ENCODE data around the gene EMC9.

EMC9 gene

DNA sequence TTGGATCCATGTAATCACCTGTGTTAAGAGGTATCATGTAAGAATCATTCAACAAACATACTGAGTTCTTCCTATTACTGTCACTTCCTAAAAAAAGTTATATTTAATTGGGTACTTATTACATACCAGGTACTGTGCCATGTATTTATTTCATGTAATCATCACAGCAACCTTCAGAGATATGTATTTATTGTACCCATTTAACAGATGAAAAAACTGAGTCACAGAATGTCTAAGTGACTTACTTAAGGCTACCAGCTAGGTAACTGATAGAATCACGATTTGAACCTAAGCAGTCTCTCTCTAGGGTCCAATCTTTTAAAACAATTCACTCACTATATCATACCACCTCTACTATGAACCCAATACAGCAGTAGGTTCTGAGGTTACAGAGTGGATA lies 3.1 kb upstream of the EMC9 start:
- no peak overlapping the region for H3K4me3 ChIP-seq (ENCODE audit: low read length, poor library complexity, severe bottlenecking)
- H2AFZ ChIP-seq (ENCODE audit: low read length), result no peak overlapping the region
- H3K9ac ChIP-seq (ENCODE audit: low read depth, low read length, poor library complexity, severe bottlenecking), result no peak overlapping the region
- H3K9me3 ChIP-seq (ENCODE audit: insufficient read depth, low read depth, low read length), result no peaks in the 10 kb centered on the region
- H3K27me3 ChIP-seq (ENCODE audit: insufficient read depth, low read length, poor library complexity, severe bottlenecking), result no peaks in the 10 kb centered on the region
- H3K79me2 ChIP-seq (ENCODE audit: insufficient read depth, low read length), result peaks cover 73% of the 10 kb centered on the region
- peaks cover 29% of the 10 kb centered on the region for H4K20me1 ChIP-seq (ENCODE audit: insufficient read depth, low read length, poor library complexity, severe bottlenecking)
- peaks cover 3% of the 10 kb centered on the region; the same call in 1 of the 2 replicates for H3K36me3 ChIP-seq (ENCODE audit: insufficient read depth, low read length)
- H3K4me2 ChIP-seq (ENCODE audit: low read depth, low read length, poor library complexity, severe bottlenecking), result peak overlapping the region; percentile 100
- 0 out of 2 replicates have a peak, but pooled peaks cover 2% of the 10 kb centered on the region for H3F3A ChIP-seq (ENCODE audit: low read depth)
- H3K4me1 ChIP-seq (ENCODE audit: insufficient read depth, low read length, poor library complexity, severe bottlenecking), result peaks cover 40% of the 10 kb centered on the region
- TF ChIP-seq, protein P1, sequence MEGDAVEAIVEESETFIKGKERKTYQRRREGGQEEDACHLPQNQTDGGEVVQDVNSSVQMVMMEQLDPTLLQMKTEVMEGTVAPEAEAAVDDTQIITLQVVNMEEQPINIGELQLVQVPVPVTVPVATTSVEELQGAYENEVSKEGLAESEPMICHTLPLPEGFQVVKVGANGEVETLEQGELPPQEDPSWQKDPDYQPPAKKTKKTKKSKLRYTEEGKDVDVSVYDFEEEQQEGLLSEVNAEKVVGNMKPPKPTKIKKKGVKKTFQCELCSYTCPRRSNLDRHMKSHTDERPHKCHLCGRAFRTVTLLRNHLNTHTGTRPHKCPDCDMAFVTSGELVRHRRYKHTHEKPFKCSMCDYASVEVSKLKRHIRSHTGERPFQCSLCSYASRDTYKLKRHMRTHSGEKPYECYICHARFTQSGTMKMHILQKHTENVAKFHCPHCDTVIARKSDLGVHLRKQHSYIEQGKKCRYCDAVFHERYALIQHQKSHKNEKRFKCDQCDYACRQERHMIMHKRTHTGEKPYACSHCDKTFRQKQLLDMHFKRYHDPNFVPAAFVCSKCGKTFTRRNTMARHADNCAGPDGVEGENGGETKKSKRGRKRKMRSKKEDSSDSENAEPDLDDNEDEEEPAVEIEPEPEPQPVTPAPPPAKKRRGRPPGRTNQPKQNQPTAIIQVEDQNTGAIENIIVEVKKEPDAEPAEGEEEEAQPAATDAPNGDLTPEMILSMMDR (conservative IDR thresholded peaks at IDR 0.05; ENCODE audit: low read length), result no peak
- no peak for TF ChIP-seq EZH2phosphoT487 (IDR thresholded peaks at IDR 0.05; ENCODE audit: borderline replicate concordance)
- H3K9me2 ChIP-seq (replicated peaks; ENCODE audit: low read depth, low read length), result no peaks in the 10 kb centered on the region

GRCh38 chr14:24143511-24143910 lies 2.1 kb upstream of the EMC9 start:
- Histone ChIP-seq H3K36me3 (ENCODE audit: insufficient read depth, low read length) (peaks cover 10% of the 10 kb centered on the region), H3K9ac (ENCODE audit: low read depth, low read length, poor library complexity, severe bottlenecking) (no peak overlapping the region), H3K4me2 (ENCODE audit: low read depth, low read length, poor library complexity, severe bottlenecking) (peak overlapping the region; percentile 100), H4K20me1 (ENCODE audit: insufficient read depth, low read length, poor library complexity, severe bottlenecking) (peaks cover 34% of the 10 kb centered on the region), H3K79me2 (ENCODE audit: insufficient read depth, low read length) (peaks cover 73% of the 10 kb centered on the region), H3K4me1 (ENCODE audit: insufficient read depth, low read length, poor library complexity, severe bottlenecking) (peaks cover 40% of the 10 kb centered on the region), H2AFZ (ENCODE audit: low read length) (no peak overlapping the region), H3K9me3 (ENCODE audit: insufficient read depth, low read depth, low read length) (no peaks in the 10 kb centered on the region), H3K27me3 (ENCODE audit: insufficient read depth, low read length, poor library complexity, severe bottlenecking) (no peaks in the 10 kb centered on the region), H3F3A (ENCODE audit: low read depth) (0 out of 2 replicates have a peak, but pooled peaks cover 2% of the 10 kb centered on the region), H3K9me2 (replicated peaks; ENCODE audit: low read depth, low read length) (no peaks in the 10 kb centered on the region), H3K4me3 (ENCODE audit: low read length, poor library complexity, severe bottlenecking) (no peak overlapping the region)
- TF ChIP-seq, protein P1 (conservative IDR thresholded peaks at IDR 0.05; ENCODE audit: low read length), result no peak
- TF ChIP-seq EZH2phosphoT487 (IDR thresholded peaks at IDR 0.05; ENCODE audit: borderline replicate concordance), result no peak

DNA sequence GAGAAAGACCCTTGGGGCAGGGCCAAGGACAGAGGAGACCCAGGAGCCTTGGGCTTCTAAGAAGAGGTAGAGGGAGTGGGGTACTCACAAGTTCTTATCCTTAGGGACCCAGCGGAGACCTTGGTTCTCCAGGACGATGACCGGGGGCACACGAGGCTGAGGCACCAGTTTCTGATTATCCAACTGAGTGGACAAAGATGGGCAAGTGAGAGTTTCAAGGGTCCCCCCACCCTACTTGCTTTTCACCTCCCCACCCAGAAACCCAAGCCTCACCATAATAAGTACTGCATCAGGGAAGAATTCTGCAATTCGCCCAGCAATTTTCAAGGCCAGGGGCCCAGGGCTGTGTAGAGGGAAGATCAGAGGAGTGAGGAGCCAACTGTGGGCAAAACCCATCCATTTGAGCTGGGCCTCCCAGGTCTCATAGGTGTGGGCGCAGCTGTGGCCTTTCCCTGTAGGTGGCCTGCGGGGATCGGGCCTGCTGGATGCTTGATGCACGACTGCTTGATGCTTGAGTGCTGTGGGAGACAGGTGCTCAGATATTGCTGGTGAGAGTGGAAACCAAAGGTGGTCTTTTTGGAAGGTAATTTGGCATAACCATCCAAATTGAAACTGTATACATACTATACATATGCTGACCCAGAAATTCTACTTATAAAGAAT lies 2.0 kb downstream of the EMC9 start:
- TF ChIP-seq EZH2phosphoT487 (IDR thresholded peaks at IDR 0.05; ENCODE audit: borderline replicate concordance), result no peak
- TF ChIP-seq, protein P1 (conservative IDR thresholded peaks at IDR 0.05; ENCODE audit: low read length), result peak; percentile 26
- Histone ChIP-seq H4K20me1 (ENCODE audit: insufficient read depth, low read length, poor library complexity, severe bottlenecking) (peaks cover 28% of the 10 kb centered on the region), H3K9ac (ENCODE audit: low read depth, low read length, poor library complexity, severe bottlenecking) (peak overlapping the region; percentile 85), H3K4me1 (ENCODE audit: insufficient read depth, low read length, poor library complexity, severe bottlenecking) (peaks cover 44% of the 10 kb centered on the region), H3K9me3 (ENCODE audit: insufficient read depth, low read depth, low read length) (no peaks in the 10 kb centered on the region), H3K4me2 (ENCODE audit: low read depth, low read length, poor library complexity, severe bottlenecking) (peak overlapping the region; percentile 81), H3K9me2 (replicated peaks; ENCODE audit: low read depth, low read length) (no peaks in the 10 kb centered on the region), H3K36me3 (ENCODE audit: insufficient read depth, low read length) (peaks cover 19% of the 10 kb centered on the region), H3K27me3 (ENCODE audit: insufficient read depth, low read length, poor library complexity, severe bottlenecking) (no peaks in the 10 kb centered on the region), H3F3A (ENCODE audit: low read depth) (no peaks in the 10 kb centered on the region), H2AFZ (ENCODE audit: low read length) (no peak overlapping the region), H3K79me2 (ENCODE audit: insufficient read depth, low read length) (peaks cover 66% of the 10 kb centered on the region), H3K4me3 (ENCODE audit: low read length, poor library complexity, severe bottlenecking) (peak overlapping the region; percentile 97)
